Fibroblast of mammary gland (primary cell): ENCODE measurements around the gene LRRC3C.

ENCODE experiments used
- DNase-seq: peaks from one replicate; pipeline ENCODE4 v3.0.0-alpha.2; 2010; ENCODE audit warnings: low read depth
- H3K4me3 ChIP-seq: 2 replicates; pipeline ENCODE4 v1.5.1; 2011; ENCODE audit warnings: low read depth, mild to moderate bottlenecking, low read length, moderate library complexity; ENCODE audit not compliant: control insufficient read depth
- CTCF ChIP-seq: conservative IDR thresholded peaks from 2 replicates; pipeline ENCODE4 v1.5.1; 2011; ENCODE audit warnings: low read depth, low read length, inconsistent platforms; ENCODE audit not compliant: control insufficient read depth, insufficient read depth

The LRRC3C gene

GRCh38 chr17:39929646-39930407, 2.3 kb downstream of the LRRC3C start:
- DNase-seq = peak; percentile 77
- no peak for TF ChIP-seq CTCF
- no peak overlapping the region for H3K4me3 ChIP-seq

- H3K4me3 ChIP-seq = no peak overlapping the region
- DNase-seq = no peak
- TF ChIP-seq CTCF = no peak
Observed at GRCh38 chr17:39933912-39934311, 6.4 kb downstream of the LRRC3C start.

GRCh38 chr17:39934324-39934723, 6.8 kb downstream of the LRRC3C start:
- H3K4me3 ChIP-seq = no peak overlapping the region
- no peak for DNase-seq
- no peak for TF ChIP-seq CTCF

- DNase-seq = peak; percentile 41
- no peak for TF ChIP-seq CTCF
- H3K4me3 ChIP-seq = no peak overlapping the region
Observed at GRCh38 chr17:39935909-39936308, 8.4 kb downstream of the LRRC3C start.

GRCh38 chr17:39937447-39937846, 9.9 kb downstream of the LRRC3C start:
- TF ChIP-seq CTCF = no peak
- no peak overlapping the region for H3K4me3 ChIP-seq
- no peak for DNase-seq

- TF ChIP-seq CTCF = no peak
- no peak for DNase-seq
- H3K4me3 ChIP-seq = no peak overlapping the region
Observed at GRCh38 chr17:39938140-39938869, 10.8 kb downstream of the LRRC3C start.
